ENCODE measurements around the gene LSP1. TPM values are rescaled to one million over a fixed set of nuclear protein-coding genes. Genes with fewer than 3 reads are reported as not detected.

LSP1 gene
- total and polyA plus RNA-seq, 10 donors = 136 to 422 (median 335) TPM

- 74 to 95% (median 89%) methylated on average over 8 to 14 of the region's 14 CpGs for WGBS, 5 donors
- Histone ChIP-seq H3K27me3 (replicated peaks in 1 of 7) (no peaks in the 10 kb centered on the region), H3K27ac (peak overlapping the region; percentile 34 to 87 (median 81)), H3K36me3 (peaks cover 0 to 54% (median 4%) of the 10 kb centered on the region in 6 donors), H3K4me3 (peak overlapping the region; percentile 19 to 71 (median 46)), H3K4me1 (peaks cover 29 to 100% (median 85%) of the 10 kb centered on the region in 6 donors), H3K9me3 (no peaks in the 10 kb centered on the region)
- intact Hi-C loops (cut with DNase I; ENCODE audit: low total_unique reads) = no loop called here
- no peak for DNase-seq
- TF ChIP-seq POLR2AphosphoS5 (IDR thresholded peaks at IDR 0.05) (no peak), POLR2A (IDR thresholded peaks at IDR 0.05) (no peak)
- TF ChIP-seq, protein P1, sequence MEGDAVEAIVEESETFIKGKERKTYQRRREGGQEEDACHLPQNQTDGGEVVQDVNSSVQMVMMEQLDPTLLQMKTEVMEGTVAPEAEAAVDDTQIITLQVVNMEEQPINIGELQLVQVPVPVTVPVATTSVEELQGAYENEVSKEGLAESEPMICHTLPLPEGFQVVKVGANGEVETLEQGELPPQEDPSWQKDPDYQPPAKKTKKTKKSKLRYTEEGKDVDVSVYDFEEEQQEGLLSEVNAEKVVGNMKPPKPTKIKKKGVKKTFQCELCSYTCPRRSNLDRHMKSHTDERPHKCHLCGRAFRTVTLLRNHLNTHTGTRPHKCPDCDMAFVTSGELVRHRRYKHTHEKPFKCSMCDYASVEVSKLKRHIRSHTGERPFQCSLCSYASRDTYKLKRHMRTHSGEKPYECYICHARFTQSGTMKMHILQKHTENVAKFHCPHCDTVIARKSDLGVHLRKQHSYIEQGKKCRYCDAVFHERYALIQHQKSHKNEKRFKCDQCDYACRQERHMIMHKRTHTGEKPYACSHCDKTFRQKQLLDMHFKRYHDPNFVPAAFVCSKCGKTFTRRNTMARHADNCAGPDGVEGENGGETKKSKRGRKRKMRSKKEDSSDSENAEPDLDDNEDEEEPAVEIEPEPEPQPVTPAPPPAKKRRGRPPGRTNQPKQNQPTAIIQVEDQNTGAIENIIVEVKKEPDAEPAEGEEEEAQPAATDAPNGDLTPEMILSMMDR (IDR thresholded peaks at IDR 0.05 in 8 of 11, conservative IDR thresholded peaks at IDR 0.05 in 3 of 11) = no peak
Observed at GRCh38 chr11:1868056-1868635, 15.3 kb downstream of the LSP1 start.

- intact Hi-C loops (cut with DNase I; ENCODE audit: low total_unique reads) = no loop called here
- Histone ChIP-seq H3K4me3 (peak overlapping the region; percentile 19 to 71 (median 46)), H3K27ac (peak overlapping the region; percentile 34 to 87 (median 81))
Observed at GRCh38 chr11:1868636-1869291, 15.9 kb downstream of the LSP1 start.

DNA sequence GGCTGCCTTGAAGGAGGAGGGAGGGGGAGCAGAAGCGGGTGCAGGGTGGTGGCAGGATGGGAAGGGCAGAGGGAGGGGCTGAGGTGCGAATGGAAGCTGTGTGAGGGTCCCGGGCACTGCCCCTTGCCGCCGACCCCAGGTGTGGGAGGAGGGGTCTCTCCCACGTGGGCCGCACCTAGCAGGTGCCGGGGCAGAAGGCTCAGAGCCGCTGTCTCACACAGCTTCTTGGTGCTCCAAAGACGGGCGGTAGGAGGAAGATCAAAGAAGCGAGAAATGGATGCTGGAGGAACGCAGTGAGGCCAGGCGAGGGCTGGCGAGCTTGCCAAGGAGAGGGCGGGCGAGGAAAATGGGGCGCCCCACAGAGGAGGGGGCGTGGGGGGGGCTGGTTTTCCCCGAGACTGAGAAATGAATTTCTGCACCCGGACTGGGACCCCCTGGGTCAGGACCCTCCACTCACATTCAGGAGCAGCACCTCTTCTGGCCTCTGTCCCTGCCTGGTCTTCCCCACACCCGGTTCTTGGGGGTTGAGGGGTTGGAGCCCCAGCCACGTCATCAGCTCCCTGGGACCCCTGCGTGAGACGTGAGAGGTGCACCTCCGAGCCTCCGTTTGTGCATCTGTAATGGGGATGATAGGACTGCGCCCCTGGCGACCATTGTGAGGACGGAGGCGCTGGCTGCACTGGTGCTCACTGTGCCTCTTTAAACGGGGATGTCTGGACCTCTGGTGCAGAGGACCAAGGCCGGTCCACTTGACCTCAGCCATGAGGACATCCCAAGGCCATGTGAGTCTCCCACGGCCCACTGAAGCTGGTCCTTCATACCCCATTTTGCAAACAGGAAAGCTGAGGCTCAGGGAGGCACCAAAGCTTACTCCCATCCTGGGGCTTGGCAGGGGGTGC is 16.8 kb downstream of the LSP1 start:
- peak; percentile 84 for DNase-seq
- TF ChIP-seq POLR2A (IDR thresholded peaks at IDR 0.05) = no peak
- peak; percentile 66 to 83 (median 80) for TF ChIP-seq POLR2AphosphoS5 (IDR thresholded peaks at IDR 0.05)
- TF ChIP-seq, protein P1 (IDR thresholded peaks at IDR 0.05 in 8 of 11, conservative IDR thresholded peaks at IDR 0.05 in 3 of 11) = peak in 8 of 11 experiments; percentile 19 to 53 (median 38)
- H3K4me3 ChIP-seq = peak overlapping the region; percentile 19 to 71 (median 46)
- H3K4me1 ChIP-seq = peaks cover 28 to 96% (median 73%) of the 10 kb centered on the region in 6 donors
- WGBS, 5 donors = 67 to 73% (median 70%) methylated on average over 22 to 34 of the region's 34 CpGs
- H3K27ac ChIP-seq = peak overlapping the region; percentile 34 to 87 (median 81)
- H3K36me3 ChIP-seq = peaks cover 0 to 52% (median 2%) of the 10 kb centered on the region in 6 donors
- intact Hi-C loops (cut with DNase I; ENCODE audit: low total_unique reads) = no loop called here
- no peaks in the 10 kb centered on the region for H3K9me3 ChIP-seq
- no peaks in the 10 kb centered on the region for H3K27me3 ChIP-seq (replicated peaks in 1 of 7)

More at GRCh38 chr11:1868636-1869291, 15.9 kb downstream of the LSP1 start:
- DNase-seq = peak; percentile 80
- Histone ChIP-seq H3K9me3 (no peaks in the 10 kb centered on the region), H3K36me3 (peaks cover 0 to 48% (median 2%) of the 10 kb centered on the region in 6 donors), H3K4me1 (peaks cover 28 to 99% (median 79%) of the 10 kb centered on the region in 6 donors), H3K27me3 (replicated peaks in 1 of 7) (no peaks in the 10 kb centered on the region)
- 48 to 88% (median 65%) methylated on average over 20 to 25 of the region's 25 CpGs for WGBS, 5 donors
- TF ChIP-seq POLR2AphosphoS5 (IDR thresholded peaks at IDR 0.05) = peak; percentile 59 to 83 (median 77)
- TF ChIP-seq POLR2A (IDR thresholded peaks at IDR 0.05) = no peak

DNA sequence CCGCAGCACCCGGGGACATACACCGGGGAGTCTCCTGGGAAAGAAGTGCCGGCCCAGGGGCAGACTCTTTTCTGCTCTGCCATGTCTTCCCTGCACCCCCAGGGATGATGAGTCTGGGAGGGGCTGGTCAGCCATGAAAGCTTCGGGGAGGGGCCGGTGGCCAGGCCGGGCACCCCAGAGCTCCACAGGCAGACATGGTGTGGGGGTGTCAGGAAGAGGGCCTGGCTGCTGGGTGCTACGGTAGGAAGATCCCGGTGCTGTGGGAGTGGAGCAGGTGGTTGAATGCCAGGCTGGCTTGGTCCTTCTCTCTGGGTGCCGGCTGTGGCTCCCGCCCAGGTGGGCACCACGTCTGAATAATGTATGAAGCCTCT is 17.4 kb downstream of the LSP1 start:
- H3K36me3 ChIP-seq = peaks cover 0 to 52% (median 2%) of the 10 kb centered on the region in 6 donors
- peak overlapping the region; percentile 48 to 87 (median 81) for H3K27ac ChIP-seq
- H3K27me3 ChIP-seq (replicated peaks in 1 of 7) = no peaks in the 10 kb centered on the region
- H3K4me1 ChIP-seq = peaks cover 25 to 96% (median 69%) of the 10 kb centered on the region in 6 donors
- DNase-seq = peak; percentile 72
- TF ChIP-seq POLR2AphosphoS5 (IDR thresholded peaks at IDR 0.05) (no peak), POLR2A (IDR thresholded peaks at IDR 0.05) (no peak)
- TF ChIP-seq, protein P1 (IDR thresholded peaks at IDR 0.05 in 8 of 11, conservative IDR thresholded peaks at IDR 0.05 in 3 of 11) = no peak
- 70 to 92% (median 77%) methylated on average over 8 to 12 of the region's 12 CpGs for WGBS, 5 donors
- peak overlapping the region; percentile 32 to 71 (median 46) for H3K4me3 ChIP-seq
- H3K9me3 ChIP-seq = no peaks in the 10 kb centered on the region
- intact Hi-C loops (cut with DNase I; ENCODE audit: low total_unique reads) = no loop called here
